ENCODE measurements around the gene GM2A. TPM values are rescaled to one million over a fixed set of nuclear protein-coding genes. Genes with fewer than 3 reads are reported as not detected.

GM2A gene
- total and polyA plus RNA-seq, 2 of the 13 experiments (the other 11 are each of a cell fraction or from before 2014, with no cell fraction given): 14.6 to 29.6 TPM

- TF ChIP-seq NFATC3 (CRISPR knock-in tag; IDR thresholded peaks at IDR 0.05) (no peak), GPN1 (CRISPR knock-in tag; IDR thresholded peaks at IDR 0.05; ENCODE audit: borderline replicate concordance) (no peak), ZXDC (CRISPR knock-in tag; IDR thresholded peaks at IDR 0.05) (no peak), ZNF260 (CRISPR knock-in tag; IDR thresholded peaks at IDR 0.05; ENCODE audit: borderline replicate concordance, low read depth) (no peak)
These were observed 33.2 kb upstream of the GM2A start (continued) for GRCh38 chr5:151219789-151220188.

GRCh38 chr5:151221574-151221973 is 31.4 kb upstream of the GM2A start:
- Histone ChIP-seq H3K9ac (ENCODE audit: insufficient read depth, low read depth, low read length) (no peak overlapping the region), H4K20me1 (ENCODE audit: insufficient read depth, low read length) (no peaks in the 10 kb centered on the region), H3K4me2 (ENCODE audit: low read depth, low read length) (0 out of 2 replicates have a peak overlapping the region, but pooled peaks have one; percentile 90), H3K27me3 (ENCODE audit: control insufficient read depth in 1 of 2, insufficient read depth in 2 of 2, low read length in 2 of 2) (no peaks in the 10 kb centered on the region; a peak in 1 of 5 replicates), H3K4me1 (ENCODE audit: insufficient read depth, low read length) (peaks cover 29% of the 10 kb centered on the region), H3K27ac (ENCODE audit: extremely low read length, insufficient read depth, low read length) (no peak overlapping the region), H2AFZ (ENCODE audit: low read length) (no peak overlapping the region), H3K36me3 (replicated peaks in 1 of 2; ENCODE audit: control insufficient read depth in 1 of 2, insufficient read depth in 2 of 2, low read length in 2 of 2) (no peaks in the 10 kb centered on the region), H3K79me2 (ENCODE audit: insufficient read depth, low read length) (no peaks in the 10 kb centered on the region), H3K4me3 (replicated peaks in 1 of 3; ENCODE audit: insufficient read depth in 1 of 3, low read depth in 2 of 3, low read length in 3 of 3) (no peak overlapping the region), H3K9me3 (ENCODE audit: low read length) (no peaks in the 10 kb centered on the region)
- in situ Hi-C loops (cut with HindIII; ENCODE audit: extremely low pct_ligation_motif_present, low pct_unique_long_range_greater_than_20kb): no loop called here
- no peak for FAIRE-seq
- no peak for ATAC-seq
- 79% methylated on average over 3 of the region's 3 CpGs for WGBS (ENCODE audit: low lambda C conversion rate)
- ChIA-PET CTCF (ENCODE audit: low intra/inter-chr PET ratio, low total read pairs) (no interaction called here), POLR2A (interaction anchor here (1.0 to 1.1 kb wide), 2 partner anchors 13 to 31 kb away, joined by 3 to 5 read pairs; partner anchors contain the start of gene GM2A)
- BruUV-seq (replicated peaks): no TSS peak
- no peak for TF ChIP-seq ZNF235 (CRISPR knock-in tag; IDR thresholded peaks at IDR 0.05; ENCODE audit: borderline replicate concordance)
- TF ChIP-seq FOSL2 (CRISPR knock-in tag; IDR thresholded peaks at IDR 0.05): peak; percentile 70
- intact Hi-C loops (cut with micrococcal nuclease; ENCODE audit: unreplicated experiment): loop anchor here (10.0 kb wide), 1 partner anchor 217 kb away; no protein-coding TSS in a partner anchor
- no peak for DNase-seq (ENCODE audit: low spot score)
